ENCODE data around the gene IFRD2. TPM values are rescaled to one million over a fixed set of nuclear protein-coding genes. Genes with fewer than 3 reads are reported as not detected.

Gene IFRD2
- total and polyA plus RNA-seq, 2 of the 13 experiments (the other 11 are each of a cell fraction or from before 2014, with no cell fraction given): 32.8 to 96.1 TPM

DNA sequence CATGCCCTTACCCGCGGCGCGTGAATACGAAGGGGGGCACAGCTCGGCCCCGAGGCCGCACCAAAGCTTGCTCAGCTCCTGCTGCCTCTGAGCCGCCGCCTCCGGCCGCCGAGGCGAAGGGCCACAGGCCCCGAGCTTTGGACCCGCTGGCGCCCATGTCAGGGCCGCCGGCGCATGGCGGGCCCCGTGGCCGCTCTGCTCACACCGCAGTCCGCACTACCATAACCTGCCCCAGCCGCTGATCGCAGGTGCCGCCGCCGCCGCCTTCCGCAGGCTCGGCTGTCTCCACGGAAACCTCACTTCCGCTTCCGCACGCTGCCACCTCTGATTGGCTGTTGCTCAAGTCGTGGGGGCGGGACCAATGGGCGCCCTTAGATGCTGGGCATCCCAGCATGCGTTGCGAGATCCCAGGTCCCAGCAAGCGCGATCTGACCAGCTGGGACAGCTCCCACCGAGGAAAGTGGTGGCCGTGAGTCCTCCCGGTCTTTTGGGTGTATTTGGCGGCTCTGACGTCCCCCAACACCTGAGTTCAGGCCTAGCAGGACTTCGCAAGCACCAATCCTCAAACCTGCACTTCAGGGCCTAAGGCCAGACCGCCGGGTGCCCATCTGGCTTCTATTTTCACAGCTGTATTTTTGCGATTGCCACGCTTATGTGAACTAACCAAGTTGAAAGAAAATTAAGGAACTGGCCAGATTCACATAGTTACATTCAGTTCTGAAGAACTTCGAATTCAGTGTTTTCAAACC lies 35.9 kb upstream of the IFRD2 start, which contains the start of gene TUSC2 (continued):
- TF ChIP-seq, protein P1, sequence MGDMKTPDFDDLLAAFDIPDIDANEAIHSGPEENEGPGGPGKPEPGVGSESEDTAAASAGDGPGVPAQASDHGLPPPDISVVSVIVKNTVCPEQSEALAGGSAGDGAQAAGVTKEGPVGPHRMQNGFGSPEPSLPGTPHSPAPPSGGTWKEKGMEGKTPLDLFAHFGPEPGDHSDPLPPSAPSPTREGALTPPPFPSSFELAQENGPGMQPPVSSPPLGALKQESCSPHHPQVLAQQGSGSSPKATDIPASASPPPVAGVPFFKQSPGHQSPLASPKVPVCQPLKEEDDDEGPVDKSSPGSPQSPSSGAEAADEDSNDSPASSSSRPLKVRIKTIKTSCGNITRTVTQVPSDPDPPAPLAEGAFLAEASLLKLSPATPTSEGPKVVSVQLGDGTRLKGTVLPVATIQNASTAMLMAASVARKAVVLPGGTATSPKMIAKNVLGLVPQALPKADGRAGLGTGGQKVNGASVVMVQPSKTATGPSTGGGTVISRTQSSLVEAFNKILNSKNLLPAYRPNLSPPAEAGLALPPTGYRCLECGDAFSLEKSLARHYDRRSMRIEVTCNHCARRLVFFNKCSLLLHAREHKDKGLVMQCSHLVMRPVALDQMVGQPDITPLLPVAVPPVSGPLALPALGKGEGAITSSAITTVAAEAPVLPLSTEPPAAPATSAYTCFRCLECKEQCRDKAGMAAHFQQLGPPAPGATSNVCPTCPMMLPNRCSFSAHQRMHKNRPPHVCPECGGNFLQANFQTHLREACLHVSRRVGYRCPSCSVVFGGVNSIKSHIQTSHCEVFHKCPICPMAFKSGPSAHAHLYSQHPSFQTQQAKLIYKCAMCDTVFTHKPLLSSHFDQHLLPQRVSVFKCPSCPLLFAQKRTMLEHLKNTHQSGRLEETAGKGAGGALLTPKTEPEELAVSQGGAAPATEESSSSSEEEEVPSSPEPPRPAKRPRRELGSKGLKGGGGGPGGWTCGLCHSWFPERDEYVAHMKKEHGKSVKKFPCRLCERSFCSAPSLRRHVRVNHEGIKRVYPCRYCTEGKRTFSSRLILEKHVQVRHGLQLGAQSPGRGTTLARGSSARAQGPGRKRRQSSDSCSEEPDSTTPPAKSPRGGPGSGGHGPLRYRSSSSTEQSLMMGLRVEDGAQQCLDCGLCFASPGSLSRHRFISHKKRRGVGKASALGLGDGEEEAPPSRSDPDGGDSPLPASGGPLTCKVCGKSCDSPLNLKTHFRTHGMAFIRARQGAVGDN (CRISPR knock-in tag; IDR thresholded peaks at IDR 0.05): peak; percentile 90
- TF ChIP-seq SIN3A (IDR thresholded peaks at IDR 0.05; ENCODE audit: borderline replicate concordance, low read depth, low read length): peak; percentile 65; the same call in 1 of the 2 replicates
- peak; percentile 65; the same call in 1 of the 2 replicates for TF ChIP-seq ZNF747 (CRISPR knock-in tag; IDR thresholded peaks at IDR 0.05; ENCODE audit: borderline replicate concordance)
- TF ChIP-seq, protein P2, sequence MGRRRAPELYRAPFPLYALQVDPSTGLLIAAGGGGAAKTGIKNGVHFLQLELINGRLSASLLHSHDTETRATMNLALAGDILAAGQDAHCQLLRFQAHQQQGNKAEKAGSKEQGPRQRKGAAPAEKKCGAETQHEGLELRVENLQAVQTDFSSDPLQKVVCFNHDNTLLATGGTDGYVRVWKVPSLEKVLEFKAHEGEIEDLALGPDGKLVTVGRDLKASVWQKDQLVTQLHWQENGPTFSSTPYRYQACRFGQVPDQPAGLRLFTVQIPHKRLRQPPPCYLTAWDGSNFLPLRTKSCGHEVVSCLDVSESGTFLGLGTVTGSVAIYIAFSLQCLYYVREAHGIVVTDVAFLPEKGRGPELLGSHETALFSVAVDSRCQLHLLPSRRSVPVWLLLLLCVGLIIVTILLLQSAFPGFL (CRISPR knock-in tag; IDR thresholded peaks at IDR 0.05): no peak
- peak; percentile 74; the same call in 1 of the 2 replicates for TF ChIP-seq KDM3A (CRISPR knock-in tag; IDR thresholded peaks at IDR 0.05; ENCODE audit: low read depth)
- TF ChIP-seq, protein P3, sequence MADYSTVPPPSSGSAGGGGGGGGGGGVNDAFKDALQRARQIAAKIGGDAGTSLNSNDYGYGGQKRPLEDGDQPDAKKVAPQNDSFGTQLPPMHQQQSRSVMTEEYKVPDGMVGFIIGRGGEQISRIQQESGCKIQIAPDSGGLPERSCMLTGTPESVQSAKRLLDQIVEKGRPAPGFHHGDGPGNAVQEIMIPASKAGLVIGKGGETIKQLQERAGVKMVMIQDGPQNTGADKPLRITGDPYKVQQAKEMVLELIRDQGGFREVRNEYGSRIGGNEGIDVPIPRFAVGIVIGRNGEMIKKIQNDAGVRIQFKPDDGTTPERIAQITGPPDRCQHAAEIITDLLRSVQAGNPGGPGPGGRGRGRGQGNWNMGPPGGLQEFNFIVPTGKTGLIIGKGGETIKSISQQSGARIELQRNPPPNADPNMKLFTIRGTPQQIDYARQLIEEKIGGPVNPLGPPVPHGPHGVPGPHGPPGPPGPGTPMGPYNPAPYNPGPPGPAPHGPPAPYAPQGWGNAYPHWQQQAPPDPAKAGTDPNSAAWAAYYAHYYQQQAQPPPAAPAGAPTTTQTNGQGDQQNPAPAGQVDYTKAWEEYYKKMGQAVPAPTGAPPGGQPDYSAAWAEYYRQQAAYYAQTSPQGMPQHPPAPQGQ (CRISPR knock-in tag; IDR thresholded peaks at IDR 0.05; ENCODE audit: borderline replicate concordance): no peak
- TF ChIP-seq NRL (CRISPR knock-in tag; IDR thresholded peaks at IDR 0.05; ENCODE audit: borderline replicate concordance): peak; percentile 38; the same call in 1 of the 2 replicates
- peak; percentile 16 for TF ChIP-seq ZNF781 (CRISPR knock-in tag; IDR thresholded peaks at IDR 0.05; ENCODE audit: borderline replicate concordance, not compliant biosample characterization)
- TF ChIP-seq, protein P4, sequence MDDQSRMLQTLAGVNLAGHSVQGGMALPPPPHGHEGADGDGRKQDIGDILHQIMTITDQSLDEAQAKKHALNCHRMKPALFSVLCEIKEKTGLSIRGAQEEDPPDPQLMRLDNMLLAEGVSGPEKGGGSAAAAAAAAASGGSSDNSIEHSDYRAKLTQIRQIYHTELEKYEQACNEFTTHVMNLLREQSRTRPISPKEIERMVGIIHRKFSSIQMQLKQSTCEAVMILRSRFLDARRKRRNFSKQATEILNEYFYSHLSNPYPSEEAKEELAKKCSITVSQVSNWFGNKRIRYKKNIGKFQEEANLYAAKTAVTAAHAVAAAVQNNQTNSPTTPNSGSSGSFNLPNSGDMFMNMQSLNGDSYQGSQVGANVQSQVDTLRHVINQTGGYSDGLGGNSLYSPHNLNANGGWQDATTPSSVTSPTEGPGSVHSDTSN (CRISPR knock-in tag; IDR thresholded peaks at IDR 0.05; ENCODE audit: borderline replicate concordance): 0 out of 2 replicates have a peak, but pooled peaks have one; percentile 49
- TF ChIP-seq ETV5 (CRISPR knock-in tag; IDR thresholded peaks at IDR 0.05; ENCODE audit: borderline replicate concordance): peak; percentile 62
- TF ChIP-seq HDAC2 (CRISPR knock-in tag; IDR thresholded peaks at IDR 0.05): peak; percentile 80
- TF ChIP-seq, protein P5, sequence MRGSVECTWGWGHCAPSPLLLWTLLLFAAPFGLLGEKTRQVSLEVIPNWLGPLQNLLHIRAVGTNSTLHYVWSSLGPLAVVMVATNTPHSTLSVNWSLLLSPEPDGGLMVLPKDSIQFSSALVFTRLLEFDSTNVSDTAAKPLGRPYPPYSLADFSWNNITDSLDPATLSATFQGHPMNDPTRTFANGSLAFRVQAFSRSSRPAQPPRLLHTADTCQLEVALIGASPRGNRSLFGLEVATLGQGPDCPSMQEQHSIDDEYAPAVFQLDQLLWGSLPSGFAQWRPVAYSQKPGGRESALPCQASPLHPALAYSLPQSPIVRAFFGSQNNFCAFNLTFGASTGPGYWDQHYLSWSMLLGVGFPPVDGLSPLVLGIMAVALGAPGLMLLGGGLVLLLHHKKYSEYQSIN (CRISPR knock-in tag; IDR thresholded peaks at IDR 0.05; ENCODE audit: borderline replicate concordance): no peak
- TF ChIP-seq, protein P6, sequence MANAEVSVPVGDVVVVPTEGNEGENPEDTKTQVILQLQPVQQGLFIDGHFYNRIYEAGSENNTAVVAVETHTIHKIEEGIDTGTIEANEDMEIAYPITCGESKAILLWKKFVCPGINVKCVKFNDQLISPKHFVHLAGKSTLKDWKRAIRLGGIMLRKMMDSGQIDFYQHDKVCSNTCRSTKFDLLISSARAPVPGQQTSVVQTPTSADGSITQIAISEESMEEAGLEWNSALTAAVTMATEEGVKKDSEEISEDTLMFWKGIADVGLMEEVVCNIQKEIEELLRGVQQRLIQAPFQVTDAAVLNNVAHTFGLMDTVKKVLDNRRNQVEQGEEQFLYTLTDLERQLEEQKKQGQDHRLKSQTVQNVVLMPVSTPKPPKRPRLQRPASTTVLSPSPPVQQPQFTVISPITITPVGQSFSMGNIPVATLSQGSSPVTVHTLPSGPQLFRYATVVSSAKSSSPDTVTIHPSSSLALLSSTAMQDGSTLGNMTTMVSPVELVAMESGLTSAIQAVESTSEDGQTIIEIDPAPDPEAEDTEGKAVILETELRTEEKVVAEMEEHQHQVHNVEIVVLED (CRISPR knock-in tag; IDR thresholded peaks at IDR 0.05; ENCODE audit: borderline replicate concordance): peak; percentile 81; the same call in 1 of the 2 replicates
- peak; percentile 74; the same call in 1 of the 2 replicates for TF ChIP-seq ZNF598 (CRISPR knock-in tag; IDR thresholded peaks at IDR 0.05; ENCODE audit: borderline replicate concordance)

All from HepG2 (cell line).